SK-N-SH (cell line): ENCODE data around the gene KNSTRN. TPM values are rescaled to one million over a fixed set of nuclear protein-coding genes. Genes with fewer than 3 reads are reported as not detected.

Experiments
- CTCF ChIA-PET: fragments of 300-600, 350-600 bp; formaldehyde crosslinking; extraction: SDS; loops from one replicate; lab custom pipeline; 2021; lab: Yijun Ruan, JAX
- POLR2A ChIA-PET: fragments of 350-600 bp; sonication (Branson Sonifier 250); formaldehyde crosslinking; extraction: SDS; loops from one replicate; lab custom pipeline; 2020; ENCODE audit warnings: antibody characterized with exemption, inconsistent platforms; lab: Yijun Ruan, JAX
- DNase-seq: peaks from one replicate; pipeline ENCODE4 v3.0.0; 2012
- H2AFZ ChIP-seq: fragments of 200-600 bp; sonication (generic); 2 replicates; pipeline ENCODE4 v1.8.1; 2016; ENCODE audit warnings: antibody characterized with exemption, mild to moderate bottlenecking, low read depth
- H3F3A ChIP-seq: fragments of 200-600 bp; sonication (generic); replicated peaks from 2 replicates; pipeline ENCODE3; 2016; ENCODE audit warnings: antibody characterized with exemption, mild to moderate bottlenecking; ENCODE audit not compliant: insufficient read depth
- H3K27ac ChIP-seq, 2 experiments: fragments of 200-500 bp in 1 of 2; fragments of 200-600 bp in 1 of 2; sonication (Bioruptor generic) in 1 of 2; sonication (generic), shearing (Covaris generic) in 1 of 2; 2 replicates each; pipeline versions ENCODE4 v1.5.1 to v1.6.1; 2014 to 2016; ENCODE audit warnings: low read depth in 2 of 2, inconsistent platforms in 1 of 2, low read length in 1 of 2, mild to moderate bottlenecking in 1 of 2, mixed read lengths in 1 of 2
- H3K27me3 ChIP-seq: fragments of 200-600 bp; sonication (generic), shearing (Covaris generic); 2 replicates; pipeline ENCODE4 v1.6.1; 2016; ENCODE audit warnings: mixed run types; ENCODE audit not compliant: insufficient read depth
- H3K36me3 ChIP-seq, 2 experiments: fragments of 200-500 bp in 1 of 2; fragments of 200-600 bp in 1 of 2; sonication (Bioruptor generic) in 1 of 2; sonication (generic) in 1 of 2; replicated peaks in 1 of 2; 2 replicates each; pipeline versions ENCODE3 to v1.5.1; 2014 to 2016; ENCODE audit warnings: low read length in 1 of 2, mild to moderate bottlenecking in 1 of 2; ENCODE audit not compliant: insufficient read depth in 2 of 2, control insufficient read depth in 1 of 2
- H3K4me1 ChIP-seq, 2 experiments: fragments of 200-500 bp in 1 of 2; fragments of 200-600 bp in 1 of 2; sonication (Bioruptor generic) in 1 of 2; sonication (generic), shearing (Covaris generic) in 1 of 2; 2 replicates each; pipeline versions ENCODE4 v1.5.1 to v1.6.1; 2014 to 2016; ENCODE audit warnings: low read depth in 1 of 2, low read length in 1 of 2, mixed run types in 1 of 2; ENCODE audit not compliant: insufficient read depth in 2 of 2, control insufficient read depth in 1 of 2
- H3K4me2 ChIP-seq: fragments of 200-600 bp; sonication (generic), shearing (Covaris generic); 2 replicates; pipeline ENCODE4 v1.6.1; 2017; ENCODE audit warnings: mixed run types
- H3K4me3 ChIP-seq, 2 experiments: fragments of 200-500 bp in 1 of 2; fragments of 200-600 bp in 1 of 2; sonication (Bioruptor generic) in 1 of 2; sonication (generic), shearing (Covaris generic) in 1 of 2; 2 replicates each; pipeline versions ENCODE4 v1.5.1 to v1.8.1; 2014 to 2016; ENCODE audit warnings: low read depth in 2 of 2, inconsistent platforms in 1 of 2, low read length in 1 of 2, mild to moderate bottlenecking in 1 of 2, mixed read lengths in 1 of 2, moderate library complexity in 1 of 2
- H3K79me2 ChIP-seq: fragments of 200-600 bp; sonication (generic); 2 replicates; pipeline ENCODE4 v1.8.1; 2017; ENCODE audit warnings: mild to moderate bottlenecking; ENCODE audit not compliant: insufficient read depth
- H3K9ac ChIP-seq: fragments of 200-600 bp; sonication (generic); 2 replicates; pipeline ENCODE4 v1.6.1; 2017; ENCODE audit warnings: mixed run types
- H3K9me2 ChIP-seq: fragments of 200-600 bp; sonication (generic); 2 replicates; pipeline ENCODE4 v1.6.1; 2017; ENCODE audit warnings: mixed run types
- H3K9me3 ChIP-seq: fragments of 200-600 bp; sonication (generic); 2 replicates; pipeline ENCODE4 v1.6.1; 2017; ENCODE audit warnings: mixed run types, mild to moderate bottlenecking, moderate library complexity
- H4K20me1 ChIP-seq: fragments of 200-600 bp; sonication (generic); 2 replicates; pipeline ENCODE4 v1.6.1; 2017; ENCODE audit warnings: mild to moderate bottlenecking, mixed run types; ENCODE audit not compliant: insufficient read depth
- EP300 ChIP-seq, 2 experiments: IDR thresholded peaks; 2 replicates each; pipeline versions ENCODE4 v1.4.0 to v1.6.1; 2012; ENCODE audit warnings: borderline replicate concordance in 1 of 2, low read depth in 1 of 2, low read length in 1 of 2
- FOSL2 ChIP-seq: IDR thresholded peaks from 2 replicates; pipeline ENCODE4 v1.4.0; 2012; ENCODE audit warnings: low read depth, mild to moderate bottlenecking, moderate library complexity, borderline replicate concordance
- GATA2 ChIP-seq: sonication (generic); formaldehyde crosslinking; IDR thresholded peaks from 2 replicates; pipeline ENCODE4 v1.5.0; 2020; ENCODE audit warnings: mild to moderate bottlenecking, missing genetic modification reagents
- IRF3 ChIP-seq: fragments of 150-350 bp; IDR thresholded peaks from 2 replicates; pipeline ENCODE4 v1.6.1; 2016; ENCODE audit warnings: mild to moderate bottlenecking, low read depth, low read length
- POLR2AphosphoS5 ChIP-seq: IDR thresholded peaks from 2 replicates; pipeline ENCODE4 v1.6.1; 2012; ENCODE audit warnings: low read depth, low read length
- RFX5 ChIP-seq: IDR thresholded peaks from 2 replicates; pipeline ENCODE4 v1.6.1; 2012; ENCODE audit warnings: mild to moderate bottlenecking, improper control_type of control experiment, low read length
- TEAD4 ChIP-seq: IDR thresholded peaks from 2 replicates; pipeline ENCODE4 v1.4.0; 2012; ENCODE audit warnings: mild to moderate bottlenecking, borderline replicate concordance; ENCODE audit not compliant: insufficient read depth
- WGBS: methylation state at CpG from one replicate; pipeline ENCODE4 v1.1.6; 2017; ENCODE audit warnings: low lambda C conversion rate; 5-methylcytosine and 5-hydroxymethylcytosine counted together
- polyA plus RNA-seq, 3 experiments: library from polyadenylated mRNA; depleted of rRNA; stranded (reverse); fragments of >200 nt; gene quantifications; 2 replicates each; pipeline ENCODE4 v1.2.3, GENCODE V29; 2012

KNSTRN gene
- polyA plus RNA-seq, 1 of the 3 experiments (the other 2 are of a cell fraction) = 25.5 TPM

GRCh38 chr15:40346579-40347558 lies 35.7 kb upstream of the KNSTRN start:
- Histone ChIP-seq H3F3A (peaks cover 26% of the 10 kb centered on the region), H4K20me1 (no peaks in the 10 kb centered on the region), H3K27me3 (no peaks in the 10 kb centered on the region), H3K79me2 (no peaks in the 10 kb centered on the region), H3K4me1 (peaks cover 11 to 23% of the 10 kb centered on the region in 2 experiments; a peak in 3 of 4 replicates), H2AFZ (no peak overlapping the region), H3K4me3 (no peak overlapping the region), H3K9me3 (no peaks in the 10 kb centered on the region), H3K27ac (no peak overlapping the region), H3K9me2 (no peaks in the 10 kb centered on the region), H3K9ac (no peak overlapping the region), H3K4me2 (no peak overlapping the region), H3K36me3 (no peaks in the 10 kb centered on the region)
- WGBS = 91% methylated on average over 12 of the region's 15 CpGs
- TF ChIP-seq POLR2AphosphoS5 = no peak
- no peak for DNase-seq
- CTCF ChIA-PET = interaction anchor here (66.3 to 70.6 kb wide), 2 partner anchors 5 to 33 kb away, joined by 2194 read pairs; partner anchors contain the start of genes ANKRD63, CCDC9B, DISP2 and INAFM2
- POLR2A ChIA-PET = interaction anchor here (0.6 kb wide), 1 partner anchor 70 kb away, joined by 4 read pairs; no protein-coding TSS in a partner anchor

GRCh38 chr15:40347559-40348473 lies 34.7 kb upstream of the KNSTRN start:
- H3K4me2 ChIP-seq = no peak overlapping the region
- H3K36me3 ChIP-seq = no peaks in the 10 kb centered on the region
- no peaks in the 10 kb centered on the region for H3K27me3 ChIP-seq
- POLR2A ChIA-PET = interaction anchor here (0.6 kb wide), 1 partner anchor 69 kb away, joined by 4 read pairs; no protein-coding TSS in a partner anchor
- TF ChIP-seq GATA2 (CRISPR knock-in tag) = no peak
- no peak for TF ChIP-seq IRF3
- no peak for TF ChIP-seq RFX5
- TF ChIP-seq TEAD4 = no peak
- no peak for TF ChIP-seq EP300 (IDR thresholded peaks at IDR 0.05; ENCODE audit: borderline replicate concordance in 1 of 2, low read depth in 1 of 2, low read length in 1 of 2)
- TF ChIP-seq FOSL2 = no peak
- H3K4me1 ChIP-seq = peaks cover 11 to 15% of the 10 kb centered on the region in 2 experiments; a peak in 3 of 4 replicates
- no peak overlapping the region for H2AFZ ChIP-seq
- CTCF ChIA-PET = interaction anchor here (66.3 to 70.6 kb wide), 2 partner anchors 6 to 34 kb away, joined by 2194 read pairs; partner anchors contain the start of genes ANKRD63, CCDC9B, DISP2 and INAFM2
- H3K9me2 ChIP-seq = no peaks in the 10 kb centered on the region
- no peaks in the 10 kb centered on the region for H4K20me1 ChIP-seq
- no peak overlapping the region for H3K9ac ChIP-seq
- no peaks in the 10 kb centered on the region for H3K79me2 ChIP-seq
- no peak overlapping the region for H3K4me3 ChIP-seq
- H3K27ac ChIP-seq = no peak overlapping the region
- no peak for DNase-seq
- H3K9me3 ChIP-seq = no peaks in the 10 kb centered on the region
- peaks cover 16% of the 10 kb centered on the region for H3F3A ChIP-seq
- 79% methylated on average over 7 of the region's 11 CpGs for WGBS
